Measurements from ENCODE around the gene CAPN8.
A peak's percentile ranks its signal among the peaks of the same experiment; 100 is the strongest.

CAPN8 gene

DNA sequence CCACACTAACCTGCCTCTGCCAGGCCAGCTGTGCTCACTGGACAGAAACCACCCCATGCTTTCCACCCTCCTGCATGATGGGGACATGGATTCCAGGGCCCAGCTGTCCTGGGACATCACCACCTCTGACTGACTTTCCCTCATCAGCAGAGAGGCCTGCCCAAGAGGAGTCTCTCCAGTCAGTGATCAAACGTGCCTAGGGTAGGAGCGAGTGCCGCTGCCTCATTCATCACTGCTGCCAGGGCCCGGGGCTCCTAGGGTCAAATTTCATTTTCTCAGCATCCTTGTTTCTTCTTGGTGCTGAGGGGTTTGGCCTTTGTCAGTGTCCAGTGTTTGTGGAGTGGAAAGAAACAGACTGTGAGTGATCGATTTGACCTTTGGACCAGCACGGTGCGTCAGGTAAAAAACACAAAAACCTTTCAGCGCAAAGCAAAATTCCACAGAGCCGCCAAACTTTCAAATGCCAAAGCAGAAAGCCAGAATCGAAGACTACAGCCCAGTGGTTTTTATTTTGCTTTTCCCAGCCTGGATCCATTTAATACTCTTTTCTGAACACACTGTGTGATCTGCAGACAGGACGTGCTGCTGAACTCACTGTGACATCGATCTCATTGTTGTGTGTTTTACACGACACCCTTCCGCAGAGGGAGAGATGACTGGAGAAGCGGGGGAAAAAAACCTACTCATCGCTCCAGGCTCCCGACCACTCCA, 43.2 kb downstream of the CAPN8 start:
- in situ Hi-C loops (cut with MboI; ENCODE audit: low pct_unique_long_range_greater_than_20kb, low sequenced_read_pairs, unreplicated experiment), result no loop called here
- TF ChIP-seq, protein P1, sequence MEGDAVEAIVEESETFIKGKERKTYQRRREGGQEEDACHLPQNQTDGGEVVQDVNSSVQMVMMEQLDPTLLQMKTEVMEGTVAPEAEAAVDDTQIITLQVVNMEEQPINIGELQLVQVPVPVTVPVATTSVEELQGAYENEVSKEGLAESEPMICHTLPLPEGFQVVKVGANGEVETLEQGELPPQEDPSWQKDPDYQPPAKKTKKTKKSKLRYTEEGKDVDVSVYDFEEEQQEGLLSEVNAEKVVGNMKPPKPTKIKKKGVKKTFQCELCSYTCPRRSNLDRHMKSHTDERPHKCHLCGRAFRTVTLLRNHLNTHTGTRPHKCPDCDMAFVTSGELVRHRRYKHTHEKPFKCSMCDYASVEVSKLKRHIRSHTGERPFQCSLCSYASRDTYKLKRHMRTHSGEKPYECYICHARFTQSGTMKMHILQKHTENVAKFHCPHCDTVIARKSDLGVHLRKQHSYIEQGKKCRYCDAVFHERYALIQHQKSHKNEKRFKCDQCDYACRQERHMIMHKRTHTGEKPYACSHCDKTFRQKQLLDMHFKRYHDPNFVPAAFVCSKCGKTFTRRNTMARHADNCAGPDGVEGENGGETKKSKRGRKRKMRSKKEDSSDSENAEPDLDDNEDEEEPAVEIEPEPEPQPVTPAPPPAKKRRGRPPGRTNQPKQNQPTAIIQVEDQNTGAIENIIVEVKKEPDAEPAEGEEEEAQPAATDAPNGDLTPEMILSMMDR (IDR thresholded peaks at IDR 0.05; ENCODE audit: extremely low read depth, insufficient read depth, missing control alignments), result no peak
- no peak for DNase-seq (ENCODE audit: low spot score)

DNA sequence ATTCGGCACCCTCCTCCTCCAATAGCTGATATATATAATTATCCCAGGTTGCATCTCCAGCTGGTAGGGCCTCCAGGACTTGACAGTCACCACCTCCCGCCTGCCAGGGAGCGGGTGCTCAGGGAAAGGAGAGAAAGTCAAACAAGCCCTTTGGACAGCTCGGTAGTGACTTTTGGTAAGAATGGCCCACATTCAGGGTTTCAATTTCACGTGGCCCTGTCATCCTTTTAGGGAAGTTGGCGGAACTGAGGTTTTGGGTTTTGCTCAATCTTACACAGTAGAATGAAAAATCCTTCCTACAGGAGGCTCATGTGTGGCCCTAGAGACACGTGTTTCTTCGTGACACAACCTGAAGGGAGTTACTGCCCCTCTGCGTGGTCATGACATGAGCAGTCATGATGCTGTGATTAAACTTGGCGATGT, 44.2 kb downstream of the CAPN8 start:
- in situ Hi-C loops (cut with MboI; ENCODE audit: low pct_unique_long_range_greater_than_20kb, low sequenced_read_pairs, unreplicated experiment), result no loop called here
- TF ChIP-seq, protein P1 (IDR thresholded peaks at IDR 0.05; ENCODE audit: extremely low read depth, insufficient read depth, missing control alignments), result no peak
- peak; percentile 64 for DNase-seq (ENCODE audit: low spot score)

DNA sequence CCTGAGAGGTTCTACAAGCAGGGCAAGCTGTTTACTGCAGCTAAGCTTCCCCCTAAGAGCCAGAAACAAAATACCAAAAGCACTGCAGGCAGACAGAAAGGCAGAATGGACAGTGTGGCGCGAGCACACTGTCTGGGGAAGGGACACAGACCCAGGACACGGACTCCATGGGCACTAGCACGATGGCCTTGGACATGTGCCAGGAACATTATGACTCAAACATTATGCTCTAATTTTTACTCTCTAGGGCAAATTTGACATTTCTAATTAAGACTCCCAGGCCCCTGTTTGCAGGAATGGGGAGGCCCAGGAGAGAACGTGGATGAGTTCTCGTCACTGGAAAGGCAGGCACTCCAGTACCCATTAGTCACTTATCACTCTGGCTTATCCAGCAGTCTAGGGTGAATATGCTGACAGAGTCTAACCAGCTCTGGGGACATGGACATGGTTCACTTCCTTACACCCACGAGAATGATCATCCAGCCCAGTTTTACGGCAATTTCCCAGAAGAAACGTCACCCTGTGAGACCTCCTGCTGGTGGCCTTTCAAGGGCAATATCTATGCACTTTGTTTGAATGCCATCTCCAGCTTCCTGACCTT, 45.1 kb downstream of the CAPN8 start:
- no peak for DNase-seq (ENCODE audit: low spot score)
- TF ChIP-seq, protein P1 (IDR thresholded peaks at IDR 0.05; ENCODE audit: extremely low read depth, insufficient read depth, missing control alignments), result no peak
- in situ Hi-C loops (cut with MboI; ENCODE audit: low pct_unique_long_range_greater_than_20kb, low sequenced_read_pairs, unreplicated experiment), result no loop called here

DNA sequence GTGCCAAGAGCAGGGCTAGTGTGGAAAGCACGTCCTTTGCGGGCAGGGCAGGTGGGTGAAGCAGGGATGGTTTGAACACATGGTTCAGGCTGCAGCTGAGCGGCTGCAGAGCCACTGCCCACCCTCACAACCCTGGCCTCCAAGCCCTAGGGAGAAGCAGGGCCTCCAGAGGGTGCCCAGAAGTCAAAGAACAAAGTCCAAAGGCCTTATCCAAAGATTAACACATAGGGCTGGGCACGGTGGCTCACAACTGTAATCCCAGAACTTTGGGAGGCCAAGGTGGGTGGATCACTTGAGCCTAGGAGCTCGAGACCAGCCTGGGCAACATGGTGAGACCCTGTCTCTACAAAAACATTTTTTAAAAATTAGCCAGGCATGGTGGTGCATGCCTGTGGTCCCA, 46.8 kb downstream of the CAPN8 start:
- DNase-seq (ENCODE audit: low spot score), result no peak
- in situ Hi-C loops (cut with MboI; ENCODE audit: low pct_unique_long_range_greater_than_20kb, low sequenced_read_pairs, unreplicated experiment), result no loop called here
- TF ChIP-seq, protein P1 (IDR thresholded peaks at IDR 0.05; ENCODE audit: extremely low read depth, insufficient read depth, missing control alignments), result no peak

DNA sequence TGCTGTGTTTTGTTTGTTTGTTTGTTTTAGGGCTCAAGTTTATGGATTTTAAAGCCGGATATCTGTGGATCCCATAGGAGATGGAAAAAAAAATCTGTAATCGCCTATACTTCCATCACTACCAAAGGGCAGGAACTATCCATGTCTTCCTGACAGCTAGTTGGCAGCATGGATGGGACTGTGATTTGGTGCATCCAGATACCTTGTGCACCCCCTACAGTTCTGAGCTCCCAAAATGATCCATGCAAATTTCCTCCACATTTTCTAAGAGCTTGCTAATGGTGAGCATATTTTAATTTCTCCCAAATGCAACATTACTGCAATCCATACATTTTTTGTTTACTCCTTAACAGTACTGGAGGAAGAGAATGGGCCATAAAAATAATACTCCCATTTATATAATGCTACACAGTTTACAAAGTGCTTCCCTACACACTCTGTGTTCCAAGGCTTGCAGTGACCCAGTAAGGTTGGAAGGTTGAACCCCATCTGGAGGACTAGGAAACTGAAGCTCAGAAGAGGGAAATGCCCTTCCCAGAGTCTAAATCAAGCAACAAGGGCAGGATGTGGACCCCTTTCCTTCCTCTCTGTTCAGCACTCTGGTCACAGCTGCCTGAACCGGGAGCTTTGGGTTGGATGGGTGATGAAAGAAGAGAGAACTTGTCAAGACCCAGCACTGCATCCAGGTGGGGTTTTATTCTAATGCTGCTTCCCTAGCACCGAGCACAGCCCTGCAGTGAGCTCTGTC, 48.0 kb downstream of the CAPN8 start:
- in situ Hi-C loops (cut with MboI; ENCODE audit: low pct_unique_long_range_greater_than_20kb, low sequenced_read_pairs, unreplicated experiment), result no loop called here
- DNase-seq (ENCODE audit: low spot score), result no peak
- TF ChIP-seq, protein P1 (IDR thresholded peaks at IDR 0.05; ENCODE audit: extremely low read depth, insufficient read depth, missing control alignments), result no peak

DNA sequence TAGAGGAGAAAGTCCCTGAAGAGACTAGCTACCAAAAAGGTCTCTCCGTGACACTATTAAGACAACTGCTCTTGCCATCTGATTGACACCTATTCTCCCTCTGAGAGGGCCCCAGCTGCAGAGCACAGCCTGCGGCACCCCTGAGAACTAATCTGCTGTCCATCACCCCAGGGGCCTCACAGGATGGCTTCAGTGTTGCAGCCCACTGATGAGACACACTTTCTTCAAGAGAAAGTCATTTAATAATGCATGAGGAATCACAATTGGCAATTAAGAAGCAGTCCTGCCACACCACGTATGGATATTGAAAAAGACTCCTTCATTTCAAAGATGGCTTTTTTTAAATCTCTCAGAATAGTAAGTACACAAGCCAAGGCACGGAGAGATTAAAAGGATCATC, 48.9 kb downstream of the CAPN8 start:
- TF ChIP-seq, protein P1 (IDR thresholded peaks at IDR 0.05; ENCODE audit: extremely low read depth, insufficient read depth, missing control alignments), result no peak
- in situ Hi-C loops (cut with MboI; ENCODE audit: low pct_unique_long_range_greater_than_20kb, low sequenced_read_pairs, unreplicated experiment), result no loop called here
- DNase-seq (ENCODE audit: low spot score), result no peak
